Right lung (tissue), 5 donors: Measurements from ENCODE around the gene RSU1. TPM values are rescaled to one million over a fixed set of nuclear protein-coding genes. Genes with fewer than 3 reads are reported as not detected.

Experiments used
- DNase-seq, 2 donors: peaks; one replicate each; pipeline ENCODE4 v3.0.0-alpha.2; 2013
- polyA plus RNA-seq, 5 donors: library from polyadenylated mRNA; unstranded; fragments of 120-200 nt; gene quantifications; one replicate each; pipeline versions ENCODE4 v1.2.1 to v1.2.3, GENCODE V29; 2013; ENCODE audit warnings: inconsistent platforms in 1 of 5, low replicate concordance in 1 of 5; ENCODE audit not compliant: insufficient read length in 5 of 5, insufficient read depth in 1 of 5

The RSU1 gene
- polyA plus RNA-seq, 5 donors = 76.5 to 126 (median 94.0) TPM

DNA sequence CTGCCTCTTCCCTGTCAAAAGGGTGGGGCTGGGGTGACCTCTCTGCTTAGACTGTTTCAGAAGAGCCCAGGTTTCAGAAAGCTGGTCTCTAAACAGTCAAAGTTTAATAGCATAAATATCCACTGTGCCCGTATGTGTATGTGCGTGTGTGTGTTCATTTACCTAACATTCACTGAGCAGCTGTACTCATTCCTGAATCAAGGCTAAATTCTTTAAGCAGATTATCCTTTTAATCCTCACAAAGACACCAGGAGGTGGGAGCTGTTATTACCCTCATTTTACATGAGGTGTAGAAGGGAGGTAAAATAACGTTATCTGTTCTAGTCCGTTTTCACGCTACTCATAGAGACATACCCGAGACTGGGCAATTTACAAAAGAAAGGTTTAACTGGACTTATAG lies 72.2 kb downstream of the RSU1 start:
- no peak for DNase-seq

DNA sequence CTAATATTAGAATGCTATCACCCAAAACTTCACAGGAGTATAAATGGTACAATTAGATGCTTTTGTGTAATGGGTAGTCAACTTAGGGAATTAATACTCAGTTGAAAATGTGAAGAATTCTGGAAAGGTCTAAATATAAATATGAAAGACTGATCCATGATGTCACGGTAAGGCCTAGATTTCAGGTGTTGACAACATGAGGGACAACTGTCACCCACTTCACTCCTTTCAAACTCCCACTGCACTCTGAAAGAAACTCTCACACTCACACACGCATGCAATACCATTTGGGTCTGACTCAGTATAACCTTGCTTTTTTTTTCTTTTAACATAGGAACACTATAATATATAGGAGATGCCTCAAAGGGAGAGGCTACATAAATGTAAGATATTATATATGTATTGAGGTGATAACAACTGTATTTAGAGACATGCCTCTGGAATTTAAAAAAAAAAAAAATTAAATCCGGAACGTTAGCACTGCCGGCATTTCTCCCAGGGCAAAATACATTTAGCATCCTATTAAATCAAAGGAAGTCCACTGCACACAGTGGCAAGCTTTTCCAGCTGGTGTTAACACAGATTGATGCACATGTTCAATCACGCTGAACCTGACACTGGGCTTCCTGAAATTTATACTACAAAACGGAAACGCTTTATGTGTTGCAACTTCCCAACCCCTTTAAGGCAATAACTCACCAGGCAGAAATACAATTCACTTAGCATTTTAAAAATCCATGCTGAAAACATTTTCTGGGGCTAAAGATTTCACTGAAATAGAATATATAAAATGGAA lies 74.9 kb downstream of the RSU1 start:
- no peak for DNase-seq

GRCh38 chr10:16741540-16741939 lies 75.7 kb downstream of the RSU1 start:
- no peak for DNase-seq

DNA sequence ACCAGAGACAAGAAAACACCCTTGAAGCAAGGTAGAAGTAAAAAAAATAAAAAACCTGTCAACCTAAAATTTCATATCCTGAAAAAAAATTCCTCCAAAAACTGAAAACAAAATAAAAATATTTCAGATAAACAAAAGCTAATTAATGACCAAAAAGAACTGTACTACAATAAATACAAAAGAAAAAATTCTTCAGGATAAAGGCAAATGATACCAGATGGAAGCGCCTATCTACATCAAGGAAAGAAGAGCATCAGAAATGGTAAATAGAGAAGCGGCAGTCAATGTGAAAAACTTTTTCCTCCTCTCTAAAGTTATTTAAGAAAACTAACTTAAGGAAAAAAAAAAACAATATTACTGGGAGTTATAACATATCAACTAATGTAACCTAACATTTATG lies 79.8 kb downstream of the RSU1 start:
- DNase-seq = no peak

GRCh38 chr10:16735671-16736070 lies 81.6 kb downstream of the RSU1 start:
- DNase-seq = no peak

- DNase-seq = no peak
Measured at GRCh38 chr10:16732376-16732775, 84.8 kb downstream of the RSU1 start.

DNA sequence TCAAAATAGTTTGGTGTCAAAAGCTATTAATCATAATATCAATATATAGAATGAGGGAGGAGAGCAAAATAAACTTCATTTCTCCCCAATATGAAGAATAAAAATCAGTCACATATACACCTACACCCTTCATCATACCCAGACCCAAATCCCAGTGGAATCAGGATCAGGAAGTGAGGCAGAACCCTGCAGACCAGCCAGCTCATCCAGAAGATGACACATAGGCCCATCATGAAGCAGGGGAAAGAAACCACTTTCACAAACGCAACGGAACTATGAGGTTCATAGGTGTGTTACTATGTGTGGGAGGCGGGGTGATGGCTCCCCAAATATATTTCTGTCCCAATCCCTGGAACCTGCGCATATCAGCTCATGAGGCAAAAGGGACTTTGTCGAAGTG lies 89.0 kb downstream of the RSU1 start:
- no peak for DNase-seq

- DNase-seq = no peak
Measured at GRCh38 chr10:16727666-16728065, 89.6 kb downstream of the RSU1 start.

DNA sequence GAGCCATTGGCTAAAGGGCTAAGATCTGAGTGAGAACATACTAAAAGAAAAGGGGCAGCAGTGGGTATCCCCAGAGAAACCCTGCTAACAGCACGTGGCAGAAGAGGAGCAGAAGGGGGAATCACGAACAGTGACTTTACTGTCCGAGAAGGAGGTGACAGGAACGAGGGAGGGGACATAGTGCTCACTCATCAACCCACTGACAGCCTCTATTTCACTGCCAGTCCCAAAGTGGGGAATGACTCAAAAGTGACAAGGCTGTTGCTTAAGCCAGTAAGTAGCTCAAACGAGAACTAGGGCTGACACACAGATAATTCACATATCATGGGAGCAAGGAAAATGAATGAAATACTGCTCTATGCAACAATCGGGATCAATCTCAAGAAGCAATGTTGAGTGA lies 92.7 kb downstream of the RSU1 start:
- DNase-seq = no peak

DNA sequence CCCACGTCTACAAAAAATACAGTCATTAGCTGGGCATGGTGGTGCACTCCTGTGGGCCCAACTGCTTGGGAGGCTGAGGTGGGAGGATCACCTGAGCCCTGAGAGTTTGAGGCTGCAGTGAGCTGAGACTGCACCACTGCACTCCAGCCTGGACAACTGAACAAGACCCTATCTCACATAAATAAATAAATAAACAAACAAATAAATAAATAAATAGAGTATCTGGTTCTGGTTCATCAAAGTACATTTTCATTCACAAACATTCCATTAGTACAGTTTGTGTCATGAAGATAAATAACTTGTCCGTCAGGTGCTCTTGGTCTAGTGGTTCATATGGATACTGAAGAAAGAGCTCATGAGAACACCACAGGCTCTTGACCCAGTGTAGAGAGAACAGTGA lies 96.4 kb downstream of the RSU1 start:
- DNase-seq = no peak

GRCh38 chr10:16717622-16718395 lies 99.4 kb downstream of the RSU1 start:
- DNase-seq = peak in 1 of 2 donors; percentile 3

DNA sequence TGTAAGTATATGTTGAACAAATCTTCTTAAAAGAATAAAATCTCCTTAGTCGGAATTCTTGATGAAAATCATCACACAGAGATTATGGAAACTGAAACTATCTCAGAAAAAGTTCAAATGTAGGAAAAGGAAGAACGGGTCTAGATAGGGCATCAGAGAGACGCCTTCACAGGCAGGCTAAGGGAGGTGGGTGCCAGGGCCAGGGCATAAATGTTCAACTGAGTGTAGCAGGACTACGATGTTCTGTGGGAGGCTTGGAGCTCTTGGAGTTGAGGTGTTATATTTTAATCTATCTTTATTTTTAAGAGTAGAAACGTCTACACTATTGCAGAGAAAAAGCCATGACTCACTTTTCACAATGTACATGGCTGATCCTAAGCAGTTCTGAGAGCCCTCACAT lies 101.2 kb downstream of the RSU1 start:
- DNase-seq = no peak

- DNase-seq = no peak
Measured at GRCh38 chr10:16713290-16713689, 103.9 kb downstream of the RSU1 start.

- DNase-seq = no peak
Measured at GRCh38 chr10:16712883-16713282, 104.3 kb downstream of the RSU1 start.

DNA sequence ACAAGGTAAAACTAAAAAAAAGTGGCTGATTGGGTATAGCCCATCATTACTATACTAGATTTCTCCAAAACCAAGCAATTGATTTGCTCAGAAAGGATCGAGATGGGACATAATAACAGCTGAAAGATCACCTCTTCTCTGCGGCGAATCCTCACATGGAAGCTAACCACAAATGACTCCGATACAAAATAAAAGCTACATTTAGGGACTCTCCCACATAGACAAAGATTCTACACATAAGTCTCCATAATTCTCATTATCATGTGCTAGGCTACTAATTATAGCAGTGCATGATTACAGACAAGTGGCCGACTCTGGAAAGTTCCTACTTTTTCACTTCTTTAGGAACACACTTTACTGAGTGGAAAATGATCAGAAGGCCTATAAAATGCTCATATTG lies 116.9 kb downstream of the RSU1 start:
- DNase-seq = no peak

GRCh38 chr10:16699435-16700057 lies 117.7 kb downstream of the RSU1 start:
- no peak for DNase-seq

- no peak for DNase-seq
Measured at GRCh38 chr10:16698461-16698860, 118.8 kb downstream of the RSU1 start.

DNA sequence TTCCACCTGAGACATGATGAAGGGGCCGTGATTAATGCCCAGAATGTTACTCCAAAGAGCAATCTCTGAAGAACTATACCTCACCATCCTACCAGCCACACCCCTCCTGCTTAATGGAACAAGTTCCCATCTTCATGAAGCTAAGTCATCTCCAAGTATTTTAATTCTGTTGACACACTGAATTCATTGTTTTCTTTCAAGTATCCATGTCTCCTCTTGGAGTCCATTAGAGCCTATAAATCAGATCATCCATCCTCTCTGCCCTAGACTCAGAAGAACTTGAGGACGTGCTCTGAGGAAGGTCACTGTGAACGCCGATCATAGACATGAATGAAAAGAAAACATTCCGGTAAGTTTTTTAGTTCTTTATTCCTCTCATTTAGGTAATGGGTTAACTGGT lies 126.8 kb downstream of the RSU1 start:
- DNase-seq = no peak

GRCh38 chr10:16689696-16690095 lies 127.5 kb downstream of the RSU1 start:
- no peak for DNase-seq

DNA sequence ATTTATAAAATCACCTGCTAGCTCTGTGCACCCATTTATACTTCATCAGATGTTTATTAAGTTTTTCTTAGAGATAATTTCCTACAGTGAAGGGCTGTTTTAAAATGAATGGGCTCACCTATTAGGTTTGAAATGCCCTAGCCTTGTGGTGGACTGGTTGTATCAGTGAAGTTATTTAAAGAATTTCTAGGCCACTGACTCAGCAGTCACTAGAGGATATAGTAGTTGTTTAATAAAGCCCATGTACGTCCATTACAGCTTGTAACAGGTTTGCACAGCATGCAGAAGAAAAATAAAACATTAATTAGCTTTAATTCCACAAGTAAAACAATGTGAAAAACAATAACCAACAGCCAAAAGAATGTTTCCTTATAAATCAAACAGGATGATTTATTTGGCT lies 128.0 kb downstream of the RSU1 start:
- no peak for DNase-seq

- no peak for DNase-seq
Measured at GRCh38 chr10:16686054-16686902, 130.9 kb downstream of the RSU1 start.

DNA sequence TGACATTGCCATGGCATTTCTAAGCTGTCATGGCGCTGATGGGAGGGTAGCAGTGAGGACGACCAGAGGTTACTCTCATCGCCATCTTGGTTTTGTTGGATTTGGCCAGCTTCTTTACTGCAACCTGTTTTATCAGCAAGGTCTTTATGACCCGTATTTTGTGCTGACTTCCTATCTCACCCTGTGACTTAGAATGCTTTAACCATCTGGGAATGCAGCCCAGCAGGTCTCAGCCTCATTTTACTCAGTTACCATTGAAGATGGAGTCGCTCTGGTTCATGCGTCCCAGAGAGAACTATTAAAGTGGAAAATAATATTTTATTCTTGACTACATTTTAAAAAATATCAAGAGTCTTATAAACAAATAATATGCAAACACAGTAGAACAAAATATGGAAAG lies 131.7 kb downstream of the RSU1 start:
- DNase-seq = no peak
